Measurements from ENCODE around the gene SLC16A5.

DNA sequence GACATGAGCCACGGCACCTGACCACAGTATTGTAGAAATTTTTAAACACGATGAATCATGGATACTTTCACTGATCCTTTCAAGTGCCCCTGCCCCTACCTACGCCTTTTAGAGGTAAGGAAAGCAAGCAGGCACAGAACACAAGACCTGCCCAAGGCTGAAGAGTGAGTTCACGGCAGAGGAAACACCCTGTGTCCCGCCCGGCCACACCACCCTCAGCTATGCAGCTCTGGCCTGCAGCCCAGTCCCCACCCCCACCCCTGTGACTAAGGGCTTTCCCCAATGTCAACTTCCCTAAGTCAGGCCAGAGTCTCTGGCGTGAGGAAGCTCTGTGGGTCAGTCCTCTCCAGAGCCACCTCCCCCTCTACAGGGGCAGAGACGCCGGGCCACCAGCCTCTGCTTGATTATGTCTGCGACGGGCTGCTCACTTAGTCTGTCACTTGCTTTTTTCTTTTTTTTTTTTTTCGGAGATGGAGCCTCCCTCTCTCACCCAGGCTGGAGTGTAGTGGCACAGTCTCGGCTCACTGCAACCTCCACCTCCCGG is 8.4 kb downstream of the SLC16A5 start:
- TF ChIP-seq, protein P1, sequence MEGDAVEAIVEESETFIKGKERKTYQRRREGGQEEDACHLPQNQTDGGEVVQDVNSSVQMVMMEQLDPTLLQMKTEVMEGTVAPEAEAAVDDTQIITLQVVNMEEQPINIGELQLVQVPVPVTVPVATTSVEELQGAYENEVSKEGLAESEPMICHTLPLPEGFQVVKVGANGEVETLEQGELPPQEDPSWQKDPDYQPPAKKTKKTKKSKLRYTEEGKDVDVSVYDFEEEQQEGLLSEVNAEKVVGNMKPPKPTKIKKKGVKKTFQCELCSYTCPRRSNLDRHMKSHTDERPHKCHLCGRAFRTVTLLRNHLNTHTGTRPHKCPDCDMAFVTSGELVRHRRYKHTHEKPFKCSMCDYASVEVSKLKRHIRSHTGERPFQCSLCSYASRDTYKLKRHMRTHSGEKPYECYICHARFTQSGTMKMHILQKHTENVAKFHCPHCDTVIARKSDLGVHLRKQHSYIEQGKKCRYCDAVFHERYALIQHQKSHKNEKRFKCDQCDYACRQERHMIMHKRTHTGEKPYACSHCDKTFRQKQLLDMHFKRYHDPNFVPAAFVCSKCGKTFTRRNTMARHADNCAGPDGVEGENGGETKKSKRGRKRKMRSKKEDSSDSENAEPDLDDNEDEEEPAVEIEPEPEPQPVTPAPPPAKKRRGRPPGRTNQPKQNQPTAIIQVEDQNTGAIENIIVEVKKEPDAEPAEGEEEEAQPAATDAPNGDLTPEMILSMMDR (IDR thresholded peaks at IDR 0.05), result no peak
- TF ChIP-seq POLR2A (IDR thresholded peaks at IDR 0.05), result no peak
